A549 (cell line): ENCODE data around the gene ANKRD62.
"Not testable (repeated sequence)": the region's sequence is repeated elsewhere in the genome, so short reads cannot be mapped to it uniquely, and the experiment has no call there.

ENCODE experiments used
- CTCF ChIP-seq: fragments of >200 bp; sonication (Bioruptor Twin); formaldehyde crosslinking; IDR thresholded peaks from 3 replicates; pipeline ENCODE4 v1.5.1; 2016
- E2F6 ChIP-seq: IDR thresholded peaks from 2 replicates; pipeline ENCODE4 v1.6.1; 2012; ENCODE audit warnings: low read depth, borderline replicate concordance
- MYC ChIP-seq: IDR thresholded peaks from 2 replicates; pipeline ENCODE4 v1.6.1; 2012; ENCODE audit warnings: mild to moderate bottlenecking, inconsistent platforms, low read length, improper control_type of control experiment, borderline replicate concordance

GRCh38 chr18:12077994-12078393, 15.6 kb upstream of the ANKRD62 start:
- TF ChIP-seq MYC, CTCF, E2F6: not testable (repeated sequence)
